Liver (tissue), 9 donors: ENCODE measurements around the gene TMEM120A. TPM values are rescaled to one million over a fixed set of nuclear protein-coding genes. Genes with fewer than 3 reads are reported as not detected.

ENCODE experiments used
- DNase-seq: peaks from one replicate; pipeline ENCODE4 v3.0.0-alpha.2; 2017; ENCODE audit warnings: low spot score
- H3K27ac ChIP-seq, 2 donors: one replicate each; pipeline ENCODE4 v1.7.0; 2013; ENCODE audit warnings: inconsistent platforms in 2 of 2, low read length in 2 of 2, control low read depth in 1 of 2, low read depth in 1 of 2, mild to moderate bottlenecking in 1 of 2
- H3K27me3 ChIP-seq, 4 donors: one replicate each; pipeline versions ENCODE4 v1.6.1 to v1.7.0; 2013; ENCODE audit warnings: low read length in 3 of 4, inconsistent platforms in 1 of 4, mild to moderate bottlenecking in 1 of 4, moderate library complexity in 1 of 4; ENCODE audit not compliant: control insufficient read depth in 4 of 4, insufficient read depth in 4 of 4
- H3K36me3 ChIP-seq, 4 donors: one replicate each; pipeline versions ENCODE4 v1.6.1 to v1.7.0; 2013; ENCODE audit warnings: low read length in 3 of 4, mild to moderate bottlenecking in 3 of 4, low read depth in 1 of 4, moderate library complexity in 1 of 4; ENCODE audit not compliant: control insufficient read depth in 4 of 4, insufficient read depth in 3 of 4
- H3K4me1 ChIP-seq, 4 donors: one replicate each; pipeline versions ENCODE4 v1.6.1 to v1.7.0; 2013; ENCODE audit warnings: low read length in 3 of 4, mild to moderate bottlenecking in 3 of 4, moderate library complexity in 1 of 4; ENCODE audit not compliant: control insufficient read depth in 4 of 4, insufficient read depth in 4 of 4
- H3K4me3 ChIP-seq, 3 donors: one replicate each; pipeline versions ENCODE4 v1.6.1 to v1.7.0; 2013; ENCODE audit warnings: low read length in 3 of 3, control low read depth in 1 of 3, low read depth in 1 of 3, mild to moderate bottlenecking in 1 of 3
- H3K9ac ChIP-seq, 2 donors: one replicate each; pipeline ENCODE4 v1.7.0; 2013; ENCODE audit warnings: low read length in 2 of 2, mild to moderate bottlenecking in 2 of 2, moderate library complexity in 2 of 2, control low read depth in 1 of 2, low read depth in 1 of 2
- H3K9me3 ChIP-seq, 4 donors: one replicate each; pipeline versions ENCODE4 v1.6.1 to v1.7.0; 2013; ENCODE audit warnings: low read length in 3 of 4; ENCODE audit not compliant: control insufficient read depth in 4 of 4
- ATF3 ChIP-seq: IDR thresholded peaks from 2 replicates; pipeline ENCODE4 v1.6.1; 2016; ENCODE audit warnings: antibody characterized with exemption
- CTCF ChIP-seq: fragments of 150-350 bp; IDR thresholded peaks from 2 replicates; pipeline ENCODE4 v1.5.1; 2017; ENCODE audit warnings: improper control_type of control experiment, low read depth, low read length; ENCODE audit not compliant: missing input control
- EGR1 ChIP-seq, 2 donors: IDR thresholded peaks; 2 replicates each; pipeline ENCODE4 v1.6.1; 2016 to 2018; ENCODE audit warnings: antibody characterized with exemption in 2 of 2, low read depth in 2 of 2
- FOXA1 ChIP-seq: IDR thresholded peaks from 2 replicates; pipeline ENCODE4 v1.6.1; 2016; ENCODE audit warnings: antibody characterized with exemption
- FOXA2 ChIP-seq: IDR thresholded peaks from 2 replicates; pipeline ENCODE4 v1.6.1; 2016; ENCODE audit warnings: antibody characterized with exemption
- GABPA ChIP-seq, 2 donors: IDR thresholded peaks in 1 of 2; conservative IDR thresholded peaks in 1 of 2; 2 replicates each; pipeline ENCODE4 v1.6.1; 2016; ENCODE audit warnings: antibody characterized with exemption in 2 of 2, mild to moderate bottlenecking in 1 of 2, moderate library complexity in 1 of 2
- HNF4A ChIP-seq, 2 donors: conservative IDR thresholded peaks; 2 replicates each; pipeline ENCODE4 v1.6.1; 2016; ENCODE audit warnings: antibody characterized with exemption in 2 of 2, mild to moderate bottlenecking in 2 of 2
- HNF4G ChIP-seq: IDR thresholded peaks from 2 replicates; pipeline ENCODE4 v1.6.1; 2016; ENCODE audit warnings: antibody characterized with exemption
- JUND ChIP-seq, 2 donors: IDR thresholded peaks; 2 replicates each; pipeline ENCODE4 v1.6.1; 2016; ENCODE audit warnings: antibody characterized with exemption in 2 of 2
- MAX ChIP-seq: IDR thresholded peaks from 2 replicates; pipeline ENCODE4 v1.6.1; 2016; ENCODE audit warnings: antibody characterized with exemption
- NR2F2 ChIP-seq: IDR thresholded peaks from 2 replicates; pipeline ENCODE4 v1.6.1; 2016; ENCODE audit warnings: antibody characterized with exemption
- RAD21 ChIP-seq, 2 donors: IDR thresholded peaks; 2 replicates each; pipeline ENCODE4 v1.6.1; 2016; ENCODE audit warnings: antibody characterized with exemption in 2 of 2, mild to moderate bottlenecking in 2 of 2
- RXRA ChIP-seq, 2 donors: IDR thresholded peaks; 2 replicates each; pipeline ENCODE4 v1.6.1; 2017 to 2018; ENCODE audit warnings: antibody characterized with exemption in 2 of 2, mild to moderate bottlenecking in 1 of 2
- SP1 ChIP-seq: IDR thresholded peaks from 2 replicates; pipeline ENCODE4 v1.6.1; 2018; ENCODE audit warnings: antibody characterized with exemption, mild to moderate bottlenecking
- TAF1 ChIP-seq: conservative IDR thresholded peaks from 2 replicates; pipeline ENCODE4 v1.6.1; 2016; ENCODE audit warnings: antibody characterized with exemption, mild to moderate bottlenecking
- YY1 ChIP-seq: IDR thresholded peaks from 2 replicates; pipeline ENCODE4 v1.6.1; 2016; ENCODE audit warnings: antibody characterized with exemption, mild to moderate bottlenecking
- WGBS: extraction: QIAGEN DNeasy Blood & Tissue Kit; methylation state at CpG from one replicate; pipeline ENCODE4 v1.1.7; 2013; 5-methylcytosine and 5-hydroxymethylcytosine counted together
- polyA plus RNA-seq, 2 donors: library from polyadenylated mRNA; stranded (reverse) in 1 of 2; unstranded in 1 of 2; fragments of 200-250 nt in 1 of 2; fragments of >200 nt in 1 of 2; fragmentation: Nextera tagmentation in 1 of 2; extraction: Ambion mirVana in 1 of 2; gene quantifications; one replicate each; pipeline versions ENCODE4 v1.2.1 to v1.2.3, GENCODE V29; 2013 to 2015
- total RNA-seq, 2 donors: library from RNA; depleted of rRNA; stranded (reverse); fragments of >200 nt; gene quantifications; one replicate each; pipeline ENCODE4 v1.2.3, GENCODE V29; 2014
- TF ChIP-seq, protein P1 (sequence below): IDR thresholded peaks from 2 replicates; pipeline ENCODE4 v1.6.1; 2016; ENCODE audit warnings: antibody characterized with exemption
- TF ChIP-seq, protein P2 (sequence below): IDR thresholded peaks from 2 replicates; pipeline ENCODE4 v1.6.1; 2016; ENCODE audit warnings: antibody characterized with exemption, mild to moderate bottlenecking
- donor health status: healthy.
- donor health status: healthy.
- donor health status: healthy.
- donor health status: healthy.
- donor health status: healthy.

Gene TMEM120A
- total and polyA plus RNA-seq, 4 donors: 18.7 to 73.9 (median 32.1) TPM

DNA sequence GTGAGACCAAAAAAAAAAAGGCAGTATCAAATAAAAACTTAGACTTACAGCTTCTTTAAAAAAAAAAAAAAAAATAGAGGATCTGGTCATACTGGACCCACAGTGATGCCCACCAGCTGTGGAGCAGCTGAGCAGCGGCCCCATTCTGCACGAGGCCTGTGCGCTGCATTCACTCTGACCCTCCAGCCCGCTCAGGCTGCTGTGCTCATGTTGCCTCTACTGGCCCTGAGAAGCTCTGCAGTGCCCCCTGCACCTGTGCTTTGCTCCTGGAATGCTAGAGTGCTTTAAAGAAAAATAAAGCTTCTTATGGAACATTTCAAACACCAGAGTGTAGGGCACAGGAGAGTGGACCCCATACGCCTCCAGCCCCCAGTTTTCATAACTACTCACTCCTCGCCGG is 33.2 kb downstream of the TMEM120A start:
- Histone ChIP-seq H3K4me1 (peaks cover 8 to 58% (median 31%) of the 10 kb centered on the region in 4 donors), H3K27ac (no peak overlapping the region), H3K27me3 (no peaks in the 10 kb centered on the region), H3K36me3 (peaks cover 21 to 70% (median 60%) of the 10 kb centered on the region in 4 donors), H3K4me3 (no peak overlapping the region), H3K9me3 (no peaks in the 10 kb centered on the region), H3K9ac (no peak overlapping the region)
- no peak for DNase-seq
- TF ChIP-seq YY1: no peak
- no peak for TF ChIP-seq FOXA1
- no peak for TF ChIP-seq ATF3
- no peak for TF ChIP-seq SP1
- no peak for TF ChIP-seq HNF4G
- TF ChIP-seq JUND (IDR thresholded peaks at IDR 0.05): no peak
- no peak for TF ChIP-seq FOXA2
- TF ChIP-seq HNF4A (conservative IDR thresholded peaks at IDR 0.05): no peak
- TF ChIP-seq EGR1 (IDR thresholded peaks at IDR 0.05; ENCODE audit: low read depth in 2 of 2): no peak
- no peak for TF ChIP-seq TAF1
- TF ChIP-seq NR2F2: no peak
- TF ChIP-seq, protein P1, sequence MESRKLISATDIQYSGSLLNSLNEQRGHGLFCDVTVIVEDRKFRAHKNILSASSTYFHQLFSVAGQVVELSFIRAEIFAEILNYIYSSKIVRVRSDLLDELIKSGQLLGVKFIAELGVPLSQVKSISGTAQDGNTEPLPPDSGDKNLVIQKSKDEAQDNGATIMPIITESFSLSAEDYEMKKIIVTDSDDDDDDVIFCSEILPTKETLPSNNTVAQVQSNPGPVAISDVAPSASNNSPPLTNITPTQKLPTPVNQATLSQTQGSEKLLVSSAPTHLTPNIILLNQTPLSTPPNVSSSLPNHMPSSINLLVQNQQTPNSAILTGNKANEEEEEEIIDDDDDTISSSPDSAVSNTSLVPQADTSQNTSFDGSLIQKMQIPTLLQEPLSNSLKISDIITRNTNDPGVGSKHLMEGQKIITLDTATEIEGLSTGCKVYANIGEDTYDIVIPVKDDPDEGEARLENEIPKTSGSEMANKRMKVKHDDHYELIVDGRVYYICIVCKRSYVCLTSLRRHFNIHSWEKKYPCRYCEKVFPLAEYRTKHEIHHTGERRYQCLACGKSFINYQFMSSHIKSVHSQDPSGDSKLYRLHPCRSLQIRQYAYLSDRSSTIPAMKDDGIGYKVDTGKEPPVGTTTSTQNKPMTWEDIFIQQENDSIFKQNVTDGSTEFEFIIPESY: no peak
- TF ChIP-seq RAD21 (IDR thresholded peaks at IDR 0.05): no peak
- no peak for TF ChIP-seq CTCF
- no peak for TF ChIP-seq RXRA (IDR thresholded peaks at IDR 0.05)
- WGBS: 97% methylated on average over 7 of the region's 7 CpGs

- H3K4me3 ChIP-seq: no peak overlapping the region
- TF ChIP-seq TAF1 (no peak), YY1 (no peak), SP1 (no peak), FOXA2 (no peak), ATF3 (no peak), EGR1 (IDR thresholded peaks at IDR 0.05; ENCODE audit: low read depth in 2 of 2) (no peak), RXRA (IDR thresholded peaks at IDR 0.05) (no peak), GABPA (IDR thresholded peaks at IDR 0.05 in 1 of 2, conservative IDR thresholded peaks at IDR 0.05 in 1 of 2) (no peak), HNF4G (no peak), HNF4A (conservative IDR thresholded peaks at IDR 0.05) (no peak), RAD21 (IDR thresholded peaks at IDR 0.05) (no peak), FOXA1 (no peak), NR2F2 (no peak), CTCF (no peak), JUND (IDR thresholded peaks at IDR 0.05) (no peak), MAX (no peak)
- TF ChIP-seq, protein P1: no peak
- TF ChIP-seq, protein P2, sequence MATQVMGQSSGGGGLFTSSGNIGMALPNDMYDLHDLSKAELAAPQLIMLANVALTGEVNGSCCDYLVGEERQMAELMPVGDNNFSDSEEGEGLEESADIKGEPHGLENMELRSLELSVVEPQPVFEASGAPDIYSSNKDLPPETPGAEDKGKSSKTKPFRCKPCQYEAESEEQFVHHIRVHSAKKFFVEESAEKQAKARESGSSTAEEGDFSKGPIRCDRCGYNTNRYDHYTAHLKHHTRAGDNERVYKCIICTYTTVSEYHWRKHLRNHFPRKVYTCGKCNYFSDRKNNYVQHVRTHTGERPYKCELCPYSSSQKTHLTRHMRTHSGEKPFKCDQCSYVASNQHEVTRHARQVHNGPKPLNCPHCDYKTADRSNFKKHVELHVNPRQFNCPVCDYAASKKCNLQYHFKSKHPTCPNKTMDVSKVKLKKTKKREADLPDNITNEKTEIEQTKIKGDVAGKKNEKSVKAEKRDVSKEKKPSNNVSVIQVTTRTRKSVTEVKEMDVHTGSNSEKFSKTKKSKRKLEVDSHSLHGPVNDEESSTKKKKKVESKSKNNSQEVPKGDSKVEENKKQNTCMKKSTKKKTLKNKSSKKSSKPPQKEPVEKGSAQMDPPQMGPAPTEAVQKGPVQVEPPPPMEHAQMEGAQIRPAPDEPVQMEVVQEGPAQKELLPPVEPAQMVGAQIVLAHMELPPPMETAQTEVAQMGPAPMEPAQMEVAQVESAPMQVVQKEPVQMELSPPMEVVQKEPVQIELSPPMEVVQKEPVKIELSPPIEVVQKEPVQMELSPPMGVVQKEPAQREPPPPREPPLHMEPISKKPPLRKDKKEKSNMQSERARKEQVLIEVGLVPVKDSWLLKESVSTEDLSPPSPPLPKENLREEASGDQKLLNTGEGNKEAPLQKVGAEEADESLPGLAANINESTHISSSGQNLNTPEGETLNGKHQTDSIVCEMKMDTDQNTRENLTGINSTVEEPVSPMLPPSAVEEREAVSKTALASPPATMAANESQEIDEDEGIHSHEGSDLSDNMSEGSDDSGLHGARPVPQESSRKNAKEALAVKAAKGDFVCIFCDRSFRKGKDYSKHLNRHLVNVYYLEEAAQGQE: no peak
- no peak overlapping the region for H3K9ac ChIP-seq
- no peak for DNase-seq
- peaks cover 8 to 58% (median 28%) of the 10 kb centered on the region in 4 donors for H3K4me1 ChIP-seq
- WGBS: 98% methylated on average over 6 of the region's 6 CpGs
- H3K36me3 ChIP-seq: peaks cover 22 to 73% (median 58%) of the 10 kb centered on the region in 4 donors
- H3K27me3 ChIP-seq: no peaks in the 10 kb centered on the region
- no peak overlapping the region for H3K27ac ChIP-seq
- no peaks in the 10 kb centered on the region for H3K9me3 ChIP-seq
Observed at GRCh38 chr7:75960372-75960771, 34.0 kb downstream of the TMEM120A start.
